Stomach (tissue), 4 donors: Measurements from ENCODE around the gene MYLK3.

Source experiments
- EP300 ChIP-seq: sonication (generic); formaldehyde crosslinking; IDR thresholded peaks from one replicate; pipeline ENCODE4 v1.6.1; 2017; ENCODE audit warnings: antibody characterized with exemption
- POLR2A ChIP-seq, 4 donors: fragments of 450-650 bp; IDR thresholded peaks; one replicate each; pipeline ENCODE4 v1.6.1; 2016; ENCODE audit warnings: antibody characterized with exemption in 4 of 4, control low read depth in 2 of 4, mild to moderate bottlenecking in 1 of 4, moderate library complexity in 1 of 4
- TF ChIP-seq, protein P1 (sequence below), 7 experiments: fragments of 450-650 bp in 4 of 7; fragments of 200-600 bp in 3 of 7; sonication (generic) in 3 of 7; IDR thresholded peaks; one replicate each; pipeline ENCODE4 v1.5.1; 2016 to 2019; ENCODE audit warnings: antibody characterized with exemption in 7 of 7, control low read depth in 2 of 7, mild to moderate bottlenecking in 1 of 7

DNA sequence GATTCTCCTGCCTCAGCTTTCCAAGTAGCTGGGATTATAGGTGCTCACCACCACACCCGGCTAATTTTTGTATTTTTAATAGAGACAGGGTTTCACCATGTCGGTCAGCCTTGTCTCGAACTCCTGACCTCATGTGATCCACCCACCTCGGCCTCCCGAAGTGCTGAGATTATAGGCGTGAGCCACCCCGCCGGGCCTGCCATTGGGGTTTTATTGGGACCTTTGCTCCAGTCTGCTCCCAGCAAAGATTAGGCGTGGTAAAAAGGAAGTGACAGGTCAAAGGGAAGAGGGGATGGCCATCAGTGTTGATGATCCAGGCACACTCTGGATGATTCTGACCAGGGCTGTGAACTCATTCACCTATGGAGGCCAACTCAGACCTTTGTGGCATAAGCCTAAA is 20.5 kb downstream of the MYLK3 start:
- TF ChIP-seq POLR2A (IDR thresholded peaks at IDR 0.05) (no peak), EP300 (no peak)
- TF ChIP-seq, protein P1, sequence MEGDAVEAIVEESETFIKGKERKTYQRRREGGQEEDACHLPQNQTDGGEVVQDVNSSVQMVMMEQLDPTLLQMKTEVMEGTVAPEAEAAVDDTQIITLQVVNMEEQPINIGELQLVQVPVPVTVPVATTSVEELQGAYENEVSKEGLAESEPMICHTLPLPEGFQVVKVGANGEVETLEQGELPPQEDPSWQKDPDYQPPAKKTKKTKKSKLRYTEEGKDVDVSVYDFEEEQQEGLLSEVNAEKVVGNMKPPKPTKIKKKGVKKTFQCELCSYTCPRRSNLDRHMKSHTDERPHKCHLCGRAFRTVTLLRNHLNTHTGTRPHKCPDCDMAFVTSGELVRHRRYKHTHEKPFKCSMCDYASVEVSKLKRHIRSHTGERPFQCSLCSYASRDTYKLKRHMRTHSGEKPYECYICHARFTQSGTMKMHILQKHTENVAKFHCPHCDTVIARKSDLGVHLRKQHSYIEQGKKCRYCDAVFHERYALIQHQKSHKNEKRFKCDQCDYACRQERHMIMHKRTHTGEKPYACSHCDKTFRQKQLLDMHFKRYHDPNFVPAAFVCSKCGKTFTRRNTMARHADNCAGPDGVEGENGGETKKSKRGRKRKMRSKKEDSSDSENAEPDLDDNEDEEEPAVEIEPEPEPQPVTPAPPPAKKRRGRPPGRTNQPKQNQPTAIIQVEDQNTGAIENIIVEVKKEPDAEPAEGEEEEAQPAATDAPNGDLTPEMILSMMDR (IDR thresholded peaks at IDR 0.05) = no peak
